Endothelial cell of umbilical vein (primary cell): ENCODE results near the gene PYROXD2. TPM values are rescaled to one million over a fixed set of nuclear protein-coding genes. Genes with fewer than 3 reads are reported as not detected.

Source experiments
- BruUV-seq: library from RNA; stranded (reverse); fragments of 400-500 nt; replicated peaks from 2 replicates; lab custom pipeline; 2021; lab: Mats Ljungman, UMichigan
- CTCF ChIA-PET: fragments of 300-600, 350-600 bp; sonication (Branson Sonifier 250); formaldehyde crosslinking; loops from one replicate; lab custom pipeline; 2021; ENCODE audit warnings: antibody characterized with exemption, inconsistent platforms; lab: Charles Lee
- POLR2A ChIA-PET: fragments of 300-600, 350-600 bp; sonication (Branson Sonifier 250); formaldehyde crosslinking; loops from one replicate; lab custom pipeline; 2021; ENCODE audit warnings: antibody characterized with exemption, inconsistent platforms; lab: Charles Lee
- DNase-seq: peaks from one replicate; pipeline ENCODE4 v3.0.0-alpha.2; 2011; ENCODE audit warnings: low read depth, low spot score
- FAIRE-seq: peaks from 2 replicates; lab custom pipeline; 2011; peaks lifted over from hg19 to GRCh38; lab: Jason Lieb, UNC
- H2AFZ ChIP-seq: 2 replicates; pipeline ENCODE4 v1.6.0; 2012; ENCODE audit warnings: low read depth, low read length, control low read depth, inconsistent platforms
- H3K27ac ChIP-seq: 2 replicates; pipeline ENCODE4 v1.5.1; 2011; ENCODE audit warnings: low read depth, mild to moderate bottlenecking, control low read depth, low read length, moderate library complexity; ENCODE audit not compliant: insufficient read depth
- H3K27me3 ChIP-seq, 2 experiments: 2 replicates each; pipeline versions ENCODE4 v1.6.0 to v1.6.1; 2011; ENCODE audit warnings: low read length in 2 of 2, mixed read lengths in 1 of 2; ENCODE audit not compliant: control insufficient read depth in 2 of 2, insufficient read depth in 2 of 2
- H3K36me3 ChIP-seq, 2 experiments: 2 replicates in 1 of 2; 3 replicates in 1 of 2; pipeline ENCODE4 v1.5.1; 2011; ENCODE audit warnings: low read length in 2 of 2, mild to moderate bottlenecking in 1 of 2, moderate library complexity in 1 of 2; ENCODE audit not compliant: control insufficient read depth in 2 of 2, insufficient read depth in 2 of 2; ENCODE audit errors: extremely low read depth in 1 of 2
- H3K4me1 ChIP-seq: 3 replicates; pipeline ENCODE4 v1.5.1; 2011; ENCODE audit warnings: mild to moderate bottlenecking, low read length; ENCODE audit not compliant: control insufficient read depth, insufficient read depth; ENCODE audit errors: extremely low read depth
- H3K4me2 ChIP-seq: 2 replicates; pipeline ENCODE4 v1.6.1; 2011; ENCODE audit warnings: low read length, control low read depth, mixed read lengths; ENCODE audit not compliant: insufficient read depth
- H3K4me3 ChIP-seq, 3 experiments: fragments of 200-600 bp in 1 of 3; sonication (generic), shearing (Covaris generic) in 1 of 3; replicated peaks in 1 of 3; 2 replicates each; pipeline ENCODE4 v1.5.1; 2011 to 2016; ENCODE audit warnings: control low read depth in 3 of 3, low read length in 3 of 3, mild to moderate bottlenecking in 2 of 3, inconsistent platforms in 1 of 3, low read depth in 1 of 3, moderate library complexity in 1 of 3; ENCODE audit not compliant: insufficient read depth in 1 of 3
- H3K79me2 ChIP-seq: 2 replicates; pipeline ENCODE4 v1.6.0; 2012; ENCODE audit warnings: low read length, inconsistent platforms; ENCODE audit not compliant: control insufficient read depth, insufficient read depth
- H3K9ac ChIP-seq: replicated peaks from 2 replicates; pipeline ENCODE3; 2011; ENCODE audit warnings: low read length, control low read depth; ENCODE audit not compliant: insufficient read depth; ENCODE audit errors: extremely low read depth
- H3K9me1 ChIP-seq: replicated peaks from 3 replicates; pipeline ENCODE4 v1.6.0; 2011; ENCODE audit warnings: mild to moderate bottlenecking, low read length; ENCODE audit not compliant: control insufficient read depth, insufficient read depth; ENCODE audit errors: extremely low read depth
- H3K9me3 ChIP-seq: replicated peaks from 2 replicates; pipeline ENCODE4 v1.5.1; 2012; ENCODE audit warnings: low read length, inconsistent platforms; ENCODE audit not compliant: control insufficient read depth, insufficient read depth
- H4K20me1 ChIP-seq: replicated peaks from 2 replicates; pipeline ENCODE3; 2011; ENCODE audit warnings: mild to moderate bottlenecking, low read length; ENCODE audit not compliant: control insufficient read depth, insufficient read depth; ENCODE audit errors: extremely low read depth
- EZH2 ChIP-seq: IDR thresholded peaks from 2 replicates; pipeline ENCODE4 v1.6.1; 2012; ENCODE audit warnings: borderline replicate concordance, low read depth, mild to moderate bottlenecking, moderate library complexity, low read length, inconsistent platforms; ENCODE audit not compliant: severe bottlenecking
- FOS ChIP-seq: IDR thresholded peaks from 2 replicates; pipeline ENCODE4 v1.6.1; 2011; ENCODE audit warnings: mild to moderate bottlenecking, low read length, moderate library complexity, borderline replicate concordance; ENCODE audit not compliant: insufficient read depth
- GATA2 ChIP-seq: IDR thresholded peaks from 2 replicates; pipeline ENCODE4 v1.7.0; 2011; ENCODE audit warnings: low read depth, mild to moderate bottlenecking, moderate library complexity, mixed read lengths, low read length; ENCODE audit not compliant: insufficient read length, insufficient read depth
- JUN ChIP-seq: IDR thresholded peaks from 2 replicates; pipeline ENCODE4 v1.6.1; 2011; ENCODE audit warnings: borderline replicate concordance, low read depth; ENCODE audit not compliant: insufficient read length, insufficient read depth
- MAX ChIP-seq: IDR thresholded peaks from 2 replicates; pipeline ENCODE4 v1.6.1; 2011; ENCODE audit not compliant: insufficient read depth, insufficient read length
- MYC ChIP-seq: IDR thresholded peaks from one replicate; pipeline ENCODE4 v1.6.1; 2011; ENCODE audit warnings: mild to moderate bottlenecking, low read depth, low read length
- POLR2A ChIP-seq: IDR thresholded peaks from 2 replicates; pipeline ENCODE4 v1.6.1; 2012; ENCODE audit warnings: low read depth, mild to moderate bottlenecking, control low read depth, low read length
- POLR2AphosphoS5 ChIP-seq: IDR thresholded peaks from 2 replicates; pipeline ENCODE4 v1.6.1; 2012; ENCODE audit warnings: low read depth, mild to moderate bottlenecking, control low read depth, low read length, moderate library complexity; ENCODE audit not compliant: insufficient read depth
- dilution Hi-C: fragments of 300-500 bp; cut with MboI; formaldehyde crosslinking; loops from one replicate; pipeline ENCODE4 v1.15.0; 2019; ENCODE audit warnings: low sequenced_read_pairs; ENCODE audit not compliant: extremely low pct_ligation_motif_present
- intact Hi-C: fragments of 100-400 bp; cut with micrococcal nuclease; formaldehyde crosslinking; loops from one replicate; pipeline ENCODE4 v1.10.0; 2022
- polyA plus RNA-seq, 4 experiments: library from polyadenylated mRNA; depleted of rRNA in 3 of 4; stranded (reverse) in 3 of 4; unstranded in 1 of 4; fragments of >200 nt; gene quantifications; 2 replicates each; pipeline versions ENCODE4 v1.2.1 to v1.2.3, GENCODE V29; 2011 to 2012; ENCODE audit warnings: missing spikeins in 1 of 4
- total RNA-seq: library from RNA; stranded (reverse); gene quantifications from 2 replicates; pipeline ENCODE4 v1.2.3, GENCODE V29; 2021
- TF ChIP-seq, protein P1 (sequence below), 2 donors: IDR thresholded peaks; 1 replicate in 1 of 2; 2 replicates in 1 of 2; pipeline ENCODE4 v1.5.1; 2011; ENCODE audit warnings: low read length in 2 of 2, mild to moderate bottlenecking in 2 of 2, moderate library complexity in 2 of 2, control low read depth in 1 of 2, inconsistent platforms in 1 of 2, low read depth in 1 of 2; ENCODE audit not compliant: insufficient read depth in 1 of 2; ENCODE audit errors: extremely low read depth in 1 of 2

Gene PYROXD2
- total and polyA plus RNA-seq, 2 donors (not counting 3 experiments of a cell fraction or from before 2014, with no cell fraction given): 7.0 to 13.7 TPM

- H3K27ac ChIP-seq: no peak overlapping the region
- peaks cover 0 to 8% of the 10 kb centered on the region in 2 experiments for H3K27me3 ChIP-seq
- no peaks in the 10 kb centered on the region for H3K9me3 ChIP-seq
- H3K4me1 ChIP-seq: no peaks in the 10 kb centered on the region
- dilution Hi-C loops (no loop called here), intact Hi-C loops (no loop called here)
- TF ChIP-seq MAX (no peak), MYC (no peak), GATA2 (no peak), POLR2AphosphoS5 (no peak)
- H4K20me1 ChIP-seq: no peaks in the 10 kb centered on the region
- H3K79me2 ChIP-seq: no peaks in the 10 kb centered on the region
- POLR2A ChIA-PET: no interaction called here
- no peaks in the 10 kb centered on the region for H3K9me1 ChIP-seq
- H3K9ac ChIP-seq: no peak overlapping the region
- BruUV-seq: no TSS peak
- FAIRE-seq (no peak), DNase-seq (no peak)
- H3K36me3 ChIP-seq: no peaks in the 10 kb centered on the region
- H2AFZ ChIP-seq: no peak overlapping the region
- CTCF ChIA-PET: no interaction called here
- no peak overlapping the region for H3K4me3 ChIP-seq
- no peak overlapping the region for H3K4me2 ChIP-seq
These were observed 46.3 kb downstream of the PYROXD2 start for GRCh38 chr10:98368644-98369043.

DNA sequence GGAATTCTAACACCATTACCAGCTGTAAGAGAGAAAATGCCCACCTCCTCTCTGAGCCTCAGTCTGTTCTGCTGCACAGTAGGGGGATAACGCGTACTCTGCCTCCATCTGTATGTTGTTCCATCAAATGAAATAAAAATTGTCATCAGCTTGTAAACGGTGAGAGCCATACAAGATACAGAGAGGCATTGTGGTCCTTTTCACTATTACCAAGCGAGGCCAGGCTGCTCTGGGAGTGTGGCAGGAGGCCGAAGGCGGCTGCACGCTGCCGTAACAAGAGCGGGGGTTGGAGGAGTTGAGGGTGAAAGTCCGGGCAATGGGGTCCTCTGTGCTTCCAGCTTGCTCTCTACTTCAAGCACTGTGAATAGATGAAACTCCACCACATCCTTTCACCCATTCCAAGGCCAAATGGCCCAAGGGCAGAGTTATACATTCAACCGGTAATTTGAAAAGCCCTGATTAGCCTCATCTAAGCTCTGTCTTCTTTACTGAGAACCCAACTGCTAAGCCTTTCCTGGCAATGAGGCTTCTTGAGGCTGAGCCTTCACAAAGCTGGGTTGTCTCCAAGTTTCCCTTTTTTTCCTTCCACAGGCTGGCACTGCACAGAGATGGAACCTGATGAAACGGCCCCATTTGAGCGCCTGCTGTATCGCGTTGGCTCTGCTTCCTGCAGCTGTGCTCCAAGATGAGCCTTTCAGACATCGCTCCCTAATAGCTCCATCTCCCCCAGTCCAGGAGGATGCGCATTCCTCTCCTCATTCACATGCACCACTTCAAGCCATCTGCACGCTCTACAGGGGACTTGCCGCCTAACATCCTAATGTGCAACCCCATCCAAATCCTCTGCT, 47.2 kb downstream of the PYROXD2 start:
- Histone ChIP-seq H3K79me2 (no peaks in the 10 kb centered on the region), H3K4me3 (no peak overlapping the region), H3K4me2 (no peak overlapping the region), H2AFZ (no peak overlapping the region), H3K27ac (no peak overlapping the region), H3K9me1 (no peaks in the 10 kb centered on the region), H3K9me3 (no peaks in the 10 kb centered on the region), H3K36me3 (no peaks in the 10 kb centered on the region), H3K9ac (no peak overlapping the region), H4K20me1 (no peaks in the 10 kb centered on the region), H3K4me1 (no peaks in the 10 kb centered on the region), H3K27me3 (peaks cover 0 to 8% of the 10 kb centered on the region in 2 experiments)
- dilution Hi-C loops (no loop called here), intact Hi-C loops (no loop called here)
- FAIRE-seq: no peak
- POLR2A ChIA-PET: no interaction called here
- DNase-seq: no peak
- no TSS peak for BruUV-seq
- TF ChIP-seq JUN: no peak
- no peak for TF ChIP-seq MYC
- no peak for TF ChIP-seq POLR2AphosphoS5
- no peak for TF ChIP-seq POLR2A
- TF ChIP-seq FOS: no peak
- TF ChIP-seq, protein P1, sequence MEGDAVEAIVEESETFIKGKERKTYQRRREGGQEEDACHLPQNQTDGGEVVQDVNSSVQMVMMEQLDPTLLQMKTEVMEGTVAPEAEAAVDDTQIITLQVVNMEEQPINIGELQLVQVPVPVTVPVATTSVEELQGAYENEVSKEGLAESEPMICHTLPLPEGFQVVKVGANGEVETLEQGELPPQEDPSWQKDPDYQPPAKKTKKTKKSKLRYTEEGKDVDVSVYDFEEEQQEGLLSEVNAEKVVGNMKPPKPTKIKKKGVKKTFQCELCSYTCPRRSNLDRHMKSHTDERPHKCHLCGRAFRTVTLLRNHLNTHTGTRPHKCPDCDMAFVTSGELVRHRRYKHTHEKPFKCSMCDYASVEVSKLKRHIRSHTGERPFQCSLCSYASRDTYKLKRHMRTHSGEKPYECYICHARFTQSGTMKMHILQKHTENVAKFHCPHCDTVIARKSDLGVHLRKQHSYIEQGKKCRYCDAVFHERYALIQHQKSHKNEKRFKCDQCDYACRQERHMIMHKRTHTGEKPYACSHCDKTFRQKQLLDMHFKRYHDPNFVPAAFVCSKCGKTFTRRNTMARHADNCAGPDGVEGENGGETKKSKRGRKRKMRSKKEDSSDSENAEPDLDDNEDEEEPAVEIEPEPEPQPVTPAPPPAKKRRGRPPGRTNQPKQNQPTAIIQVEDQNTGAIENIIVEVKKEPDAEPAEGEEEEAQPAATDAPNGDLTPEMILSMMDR (IDR thresholded peaks at IDR 0.05; ENCODE audit: extremely low read depth in 1 of 2, insufficient read depth in 1 of 2, low read depth in 1 of 2, low read length in 2 of 2): no peak
- no peak for TF ChIP-seq MAX
- no peak for TF ChIP-seq GATA2
- TF ChIP-seq EZH2: no peak
- CTCF ChIA-PET: no interaction called here
